HepG2 (cell line): Measurements from ENCODE around the gene EEF2. TPM values are rescaled to one million over a fixed set of nuclear protein-coding genes. Genes with fewer than 3 reads are reported as not detected.

ENCODE experiments used
- ATF3 ChIP-seq: sonication (generic); formaldehyde crosslinking; IDR thresholded peaks from 2 replicates; pipeline ENCODE4 v1.4.0; 2020; ENCODE audit warnings: missing genetic modification reagents
- DRAP1 ChIP-seq: IDR thresholded peaks from 2 replicates; pipeline ENCODE4 v1.6.1; 2016; ENCODE audit warnings: missing genetic modification reagents, missing compliant biosample characterization
- ELF3 ChIP-seq: IDR thresholded peaks from 2 replicates; pipeline ENCODE4 v1.6.1; 2016; ENCODE audit warnings: missing genetic modification reagents, missing compliant biosample characterization
- FOXM1 ChIP-seq: sonication (generic); formaldehyde crosslinking; IDR thresholded peaks from 2 replicates; pipeline ENCODE4 v1.5.0; 2020; ENCODE audit warnings: missing genetic modification reagents
- HMG20A ChIP-seq: IDR thresholded peaks from 2 replicates; pipeline ENCODE4 v1.6.1; 2016; ENCODE audit warnings: borderline replicate concordance
- HNRNPL ChIP-seq: fragments of 200-400 bp; formaldehyde crosslinking; IDR thresholded peaks from 2 replicates; pipeline ENCODE4 v1.6.1; 2017; ENCODE audit warnings: mild to moderate bottlenecking, low read depth, low read length
- KDM4B ChIP-seq: sonication (generic); formaldehyde crosslinking; IDR thresholded peaks from 2 replicates; pipeline ENCODE4 v1.4.0; 2020; ENCODE audit warnings: missing genetic modification reagents
- ONECUT2 ChIP-seq: sonication (generic); formaldehyde crosslinking; IDR thresholded peaks from 2 replicates; pipeline ENCODE4 v1.4.0; 2020; ENCODE audit warnings: missing genetic modification reagents
- PREB ChIP-seq: sonication (generic); formaldehyde crosslinking; IDR thresholded peaks from 2 replicates; pipeline ENCODE4 v1.4.0; 2020; ENCODE audit warnings: missing genetic modification reagents
- SIN3A ChIP-seq: IDR thresholded peaks from 2 replicates; pipeline ENCODE4 v1.6.1; 2011; ENCODE audit warnings: low read depth, mild to moderate bottlenecking, control low read depth, low read length, borderline replicate concordance
- SIN3B ChIP-seq: fragments of 150-350 bp; IDR thresholded peaks from 2 replicates; pipeline ENCODE4 v1.6.1; 2014; ENCODE audit warnings: low read length
- SP5 ChIP-seq: IDR thresholded peaks from 2 replicates; pipeline ENCODE4 v1.6.1; 2016; ENCODE audit warnings: low read depth, borderline replicate concordance
- SRY ChIP-seq: sonication (generic); formaldehyde crosslinking; IDR thresholded peaks from 2 replicates; pipeline ENCODE4 v1.8.0; 2022; ENCODE audit warnings: mild to moderate bottlenecking, missing genetic modification reagents
- ZBTB4 ChIP-seq: sonication (generic); formaldehyde crosslinking; IDR thresholded peaks from 2 replicates; pipeline ENCODE4 v1.4.0; 2020; ENCODE audit warnings: missing genetic modification reagents, mild to moderate bottlenecking, borderline replicate concordance
- ZNF276 ChIP-seq: sonication (generic); formaldehyde crosslinking; IDR thresholded peaks from 2 replicates; pipeline ENCODE4 v1.4.0; 2020; ENCODE audit warnings: mild to moderate bottlenecking, low read depth, missing genetic modification reagents
- ZNF296 ChIP-seq: sonication (generic); formaldehyde crosslinking; conservative IDR thresholded peaks from 2 replicates; pipeline ENCODE4 v1.5.0; 2020; ENCODE audit warnings: mild to moderate bottlenecking, missing genetic modification reagents
- ZNF383 ChIP-seq: sonication (generic); formaldehyde crosslinking; IDR thresholded peaks from 2 replicates; pipeline ENCODE4 v1.4.0; 2020; ENCODE audit warnings: missing genetic modification reagents, mild to moderate bottlenecking, borderline replicate concordance
- ZNF713 ChIP-seq: sonication (generic); formaldehyde crosslinking; IDR thresholded peaks from 2 replicates; pipeline ENCODE4 v1.4.0; 2020; ENCODE audit warnings: mild to moderate bottlenecking, missing genetic modification reagents
- ZNF782 ChIP-seq: sonication (generic); formaldehyde crosslinking; IDR thresholded peaks from 2 replicates; pipeline ENCODE4 v1.4.0; 2020; ENCODE audit warnings: missing genetic modification reagents, mild to moderate bottlenecking, borderline replicate concordance
- polyA plus RNA-seq, 8 experiments: library from polyadenylated mRNA; depleted of rRNA in 3 of 8; stranded (reverse) in 7 of 8; unstranded in 1 of 8; fragments of >200 nt; fragmentation: Illumina TruSeq in 4 of 8; extraction: Trizol in 4 of 8; gene quantifications; 2 replicates each; pipeline versions ENCODE4 v1.2.1 to v1.2.3, GENCODE V29; 2011 to 2016; ENCODE audit warnings: low read depth in 4 of 8, missing spikeins in 1 of 8, mixed read lengths in 1 of 8; ENCODE audit not compliant: insufficient read depth in 1 of 8
- total RNA-seq, 5 experiments: library from RNA; depleted of rRNA; stranded (reverse); fragments of >200 nt; fragmentation: Illumina TruSeq; extraction: Trizol; gene quantifications; 2 replicates each; pipeline ENCODE4 v1.2.3, GENCODE V29; 2016; ENCODE audit warnings: low read depth in 1 of 5
- TF ChIP-seq, protein P1 (sequence below): IDR thresholded peaks from 2 replicates; pipeline ENCODE4 v1.6.1; 2016; ENCODE audit warnings: low read depth, control low read depth

The EEF2 gene
- total and polyA plus RNA-seq, 2 of the 13 experiments (the other 11 are each of a cell fraction or from before 2014, with no cell fraction given), result 1,441 to 1,777 TPM

- TF ChIP-seq ZBTB4 (CRISPR knock-in tag) (no peak), ZNF296 (CRISPR knock-in tag) (no peak), ZNF713 (CRISPR knock-in tag) (no peak), PREB (CRISPR knock-in tag) (no peak), ATF3 (CRISPR knock-in tag) (peak; percentile 37; the same call in 1 of the 2 replicates), FOXM1 (CRISPR knock-in tag) (no peak), HNRNPL (no peak), ZNF276 (no peak; the same call in 1 of the 2 replicates), SIN3A (peak; percentile 53; the same call in 1 of the 2 replicates), SIN3B (no peak), ZNF383 (CRISPR knock-in tag) (no peak), SP5 (CRISPR knock-in tag) (peak; percentile 25; the same call in 1 of the 2 replicates), KDM4B (CRISPR knock-in tag) (no peak), HMG20A (no peak), SRY (CRISPR knock-in tag) (peak; percentile 84; the same call in 1 of the 2 replicates), ZNF782 (CRISPR knock-in tag) (no peak), ONECUT2 (no peak), ELF3 (CRISPR knock-in tag) (peak; percentile 80; the same call in 1 of the 2 replicates), DRAP1 (peak; percentile 40; the same call in 1 of the 2 replicates)
- TF ChIP-seq, protein P1, sequence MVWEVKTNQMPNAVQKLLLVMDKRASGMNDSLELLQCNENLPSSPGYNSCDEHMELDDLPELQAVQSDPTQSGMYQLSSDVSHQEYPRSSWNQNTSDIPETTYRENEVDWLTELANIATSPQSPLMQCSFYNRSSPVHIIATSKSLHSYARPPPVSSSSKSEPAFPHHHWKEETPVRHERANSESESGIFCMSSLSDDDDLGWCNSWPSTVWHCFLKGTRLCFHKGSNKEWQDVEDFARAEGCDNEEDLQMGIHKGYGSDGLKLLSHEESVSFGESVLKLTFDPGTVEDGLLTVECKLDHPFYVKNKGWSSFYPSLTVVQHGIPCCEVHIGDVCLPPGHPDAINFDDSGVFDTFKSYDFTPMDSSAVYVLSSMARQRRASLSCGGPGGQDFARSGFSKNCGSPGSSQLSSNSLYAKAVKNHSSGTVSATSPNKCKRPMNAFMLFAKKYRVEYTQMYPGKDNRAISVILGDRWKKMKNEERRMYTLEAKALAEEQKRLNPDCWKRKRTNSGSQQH, result 0 out of 2 replicates have a peak, but pooled peaks have one; percentile 68
Observed at GRCh38 chr19:3970808-3971598, 14.3 kb downstream of the EEF2 start, which contains the start of gene DAPK3 (continued).
